ENCODE data around the gene ACAD9. TPM values are rescaled to one million over a fixed set of nuclear protein-coding genes. Genes with fewer than 3 reads are reported as not detected.

ACAD9 gene
- total and polyA plus RNA-seq, 2 of the 13 experiments (the other 11 are each of a cell fraction or from before 2014, with no cell fraction given): 15.3 to 38.2 TPM

DNA sequence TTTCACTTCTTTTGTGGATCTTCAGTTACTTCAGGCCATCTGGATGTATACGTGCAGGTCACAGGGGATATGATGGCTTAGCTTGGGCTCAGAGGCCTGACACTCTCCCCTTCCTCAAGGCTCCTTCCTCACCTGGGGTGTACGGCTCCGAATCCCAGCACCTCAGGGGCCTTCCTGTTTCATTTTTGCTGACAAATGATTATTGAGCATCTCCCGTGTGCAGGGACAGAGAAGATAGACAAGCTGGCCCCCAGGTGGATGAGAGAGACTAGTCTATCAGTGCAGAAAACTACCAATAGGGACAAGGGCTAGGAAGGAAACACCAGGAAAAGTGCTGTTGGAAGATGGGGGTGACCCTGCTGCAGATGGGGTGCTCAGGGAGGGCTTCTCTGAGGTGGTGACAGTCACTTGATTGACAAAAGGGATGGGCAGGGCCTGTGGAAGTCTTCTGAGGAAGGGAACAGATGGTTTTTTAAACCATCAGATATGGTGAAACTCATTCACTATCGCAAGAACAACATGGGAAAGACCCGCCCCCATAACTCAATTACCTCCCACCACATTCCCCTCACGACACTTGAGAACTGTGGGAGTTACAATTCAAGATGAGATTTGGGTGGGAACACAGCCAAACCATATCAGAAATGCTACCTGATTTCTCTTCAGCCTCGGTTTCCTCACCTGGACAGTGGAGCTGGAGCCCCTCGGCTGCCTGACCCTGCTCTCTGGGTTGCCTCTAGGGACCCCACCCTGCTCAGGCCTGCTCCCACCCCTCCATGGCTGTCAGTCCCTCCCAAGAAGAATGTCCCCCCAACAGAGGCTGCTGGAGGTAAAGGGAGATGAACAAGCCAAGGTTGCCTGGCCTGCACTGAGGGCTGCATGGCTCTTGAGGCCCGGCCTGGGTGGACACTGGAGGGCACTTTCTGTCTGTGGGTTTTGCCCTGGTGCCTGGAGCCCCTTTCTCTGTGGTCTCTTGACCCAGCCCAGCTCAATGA is 37.2 kb upstream of the ACAD9 start:
- intact Hi-C loops (cut with micrococcal nuclease; ENCODE audit: unreplicated experiment) (no loop called here), in situ Hi-C loops (cut with HindIII; ENCODE audit: extremely low pct_ligation_motif_present, low pct_unique_long_range_greater_than_20kb) (no loop called here)
- H3K79me2 ChIP-seq (ENCODE audit: insufficient read depth, low read length): no peaks in the 10 kb centered on the region
- no peaks in the 10 kb centered on the region for H3K36me3 ChIP-seq (replicated peaks in 1 of 2; ENCODE audit: control insufficient read depth in 1 of 2, insufficient read depth in 2 of 2, low read length in 2 of 2)
- no peak overlapping the region for H3K4me3 ChIP-seq (replicated peaks in 1 of 3; ENCODE audit: insufficient read depth in 1 of 3, low read depth in 2 of 3, low read length in 3 of 3)
- H3K4me2 ChIP-seq (ENCODE audit: low read depth, low read length): no peak overlapping the region
- H3K4me1 ChIP-seq (ENCODE audit: insufficient read depth, low read length): peaks cover 11% of the 10 kb centered on the region
- no peaks in the 10 kb centered on the region for H3K9me3 ChIP-seq (ENCODE audit: low read length)
- no peaks in the 10 kb centered on the region for H4K20me1 ChIP-seq (ENCODE audit: insufficient read depth, low read length)
- whole genome bisulfite sequencing (ENCODE audit: low lambda C conversion rate): 16% methylated on average over 10 of the region's 10 CpGs
- ChIA-PET CTCF (ENCODE audit: low intra/inter-chr PET ratio, low total read pairs) (no interaction called here), POLR2A (no interaction called here)
- H3K27ac ChIP-seq (ENCODE audit: extremely low read length, insufficient read depth, low read length): no peak overlapping the region
- no peak overlapping the region for H3K9ac ChIP-seq (ENCODE audit: insufficient read depth, low read depth, low read length)
- H2AFZ ChIP-seq (ENCODE audit: low read length): no peak overlapping the region
- ATAC-seq: no peak
- peaks cover 0 to 24% of the 10 kb centered on the region in 2 experiments; a peak in 2 of 5 replicates for H3K27me3 ChIP-seq (ENCODE audit: control insufficient read depth in 1 of 2, insufficient read depth in 2 of 2, low read length in 2 of 2)
- no TSS peak for BruUV-seq (replicated peaks)
- TF ChIP-seq ZBTB7A (CRISPR knock-in tag; IDR thresholded peaks at IDR 0.05) (no peak), MAFK (conservative IDR thresholded peaks at IDR 0.05 in 1 of 2, IDR thresholded peaks at IDR 0.05 in 1 of 2; ENCODE audit: low read length in 2 of 2) (peak; percentile 85), KDM2A (CRISPR knock-in tag; IDR thresholded peaks at IDR 0.05; ENCODE audit: borderline replicate concordance, low read depth) (no peak), MAFF (IDR thresholded peaks at IDR 0.05; ENCODE audit: low read depth, low read length) (peak; percentile 78), GZF1 (CRISPR knock-in tag; IDR thresholded peaks at IDR 0.05) (no peak), BCL6 (CRISPR knock-in tag; IDR thresholded peaks at IDR 0.05) (no peak)
- no peak for DNase-seq (ENCODE audit: low spot score)
- FAIRE-seq: no peak

DNA sequence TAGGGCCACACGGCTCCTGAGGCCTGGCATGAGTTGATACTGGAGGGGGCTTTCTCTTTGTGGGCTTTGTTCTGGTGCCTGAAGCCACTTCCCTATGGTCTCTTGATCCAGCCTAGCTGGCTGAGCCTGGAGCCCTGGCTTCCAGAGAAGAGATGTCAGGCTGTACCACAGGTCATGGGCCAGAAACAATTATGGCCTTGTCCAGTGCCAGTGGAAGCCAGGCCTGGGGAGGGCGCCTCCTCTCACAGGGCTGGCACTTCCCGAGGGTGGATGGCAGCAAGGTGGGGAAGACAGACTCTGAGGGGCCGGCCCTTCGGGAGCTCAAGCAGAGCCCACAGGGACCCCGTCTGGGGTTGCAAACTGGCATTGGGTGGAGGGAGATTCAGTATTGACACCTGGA is 34.9 kb upstream of the ACAD9 start:
- 0% methylated on average over 1 of the region's 6 CpGs for WGBS (ENCODE audit: low lambda C conversion rate)
- H3K27ac ChIP-seq (ENCODE audit: extremely low read length, insufficient read depth, low read length): no peak overlapping the region
- H3K4me3 ChIP-seq (replicated peaks in 1 of 3; ENCODE audit: insufficient read depth in 1 of 3, low read depth in 2 of 3, low read length in 3 of 3): no peak overlapping the region
- FAIRE-seq: no peak
- H3K9ac ChIP-seq (ENCODE audit: insufficient read depth, low read depth, low read length): no peak overlapping the region
- POLR2A ChIA-PET: no interaction called here
- TF ChIP-seq, protein P1, sequence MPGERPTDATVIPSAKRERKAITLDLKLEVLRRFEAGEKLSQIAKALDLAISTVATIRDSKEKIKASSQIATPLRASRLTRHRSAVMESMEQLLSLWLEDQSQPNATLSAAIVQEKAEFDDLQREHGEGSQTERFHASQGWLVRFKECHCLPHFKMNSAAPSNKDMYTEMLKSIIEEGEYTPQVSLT (CRISPR knock-in tag; IDR thresholded peaks at IDR 0.05; ENCODE audit: borderline replicate concordance, low read depth): no peak
- TF ChIP-seq, protein P2, sequence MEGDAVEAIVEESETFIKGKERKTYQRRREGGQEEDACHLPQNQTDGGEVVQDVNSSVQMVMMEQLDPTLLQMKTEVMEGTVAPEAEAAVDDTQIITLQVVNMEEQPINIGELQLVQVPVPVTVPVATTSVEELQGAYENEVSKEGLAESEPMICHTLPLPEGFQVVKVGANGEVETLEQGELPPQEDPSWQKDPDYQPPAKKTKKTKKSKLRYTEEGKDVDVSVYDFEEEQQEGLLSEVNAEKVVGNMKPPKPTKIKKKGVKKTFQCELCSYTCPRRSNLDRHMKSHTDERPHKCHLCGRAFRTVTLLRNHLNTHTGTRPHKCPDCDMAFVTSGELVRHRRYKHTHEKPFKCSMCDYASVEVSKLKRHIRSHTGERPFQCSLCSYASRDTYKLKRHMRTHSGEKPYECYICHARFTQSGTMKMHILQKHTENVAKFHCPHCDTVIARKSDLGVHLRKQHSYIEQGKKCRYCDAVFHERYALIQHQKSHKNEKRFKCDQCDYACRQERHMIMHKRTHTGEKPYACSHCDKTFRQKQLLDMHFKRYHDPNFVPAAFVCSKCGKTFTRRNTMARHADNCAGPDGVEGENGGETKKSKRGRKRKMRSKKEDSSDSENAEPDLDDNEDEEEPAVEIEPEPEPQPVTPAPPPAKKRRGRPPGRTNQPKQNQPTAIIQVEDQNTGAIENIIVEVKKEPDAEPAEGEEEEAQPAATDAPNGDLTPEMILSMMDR (CRISPR knock-in tag; IDR thresholded peaks at IDR 0.05): 0 out of 2 replicates have a peak, but pooled peaks have one; percentile 8
- no peak for DNase-seq (ENCODE audit: low spot score)
- no TSS peak for BruUV-seq (replicated peaks)
- no peaks in the 10 kb centered on the region for H3K9me3 ChIP-seq (ENCODE audit: low read length)
- no peak overlapping the region for H2AFZ ChIP-seq (ENCODE audit: low read length)
- CTCF ChIA-PET (ENCODE audit: low intra/inter-chr PET ratio, low total read pairs): no interaction called here
- H3K36me3 ChIP-seq (replicated peaks in 1 of 2; ENCODE audit: control insufficient read depth in 1 of 2, insufficient read depth in 2 of 2, low read length in 2 of 2): no peaks in the 10 kb centered on the region
- H3K4me1 ChIP-seq (ENCODE audit: insufficient read depth, low read length): peaks cover 12% of the 10 kb centered on the region
- no peaks in the 10 kb centered on the region for H4K20me1 ChIP-seq (ENCODE audit: insufficient read depth, low read length)
- in situ Hi-C loops (cut with HindIII; ENCODE audit: extremely low pct_ligation_motif_present, low pct_unique_long_range_greater_than_20kb) (no loop called here), intact Hi-C loops (cut with micrococcal nuclease; ENCODE audit: unreplicated experiment) (no loop called here)
- no peak for ATAC-seq
- H3K4me2 ChIP-seq (ENCODE audit: low read depth, low read length): no peak overlapping the region
- H3K27me3 ChIP-seq (ENCODE audit: control insufficient read depth in 1 of 2, insufficient read depth in 2 of 2, low read length in 2 of 2): peaks cover 0 to 18% of the 10 kb centered on the region in 2 experiments; a peak in 2 of 5 replicates
- H3K79me2 ChIP-seq (ENCODE audit: insufficient read depth, low read length): no peaks in the 10 kb centered on the region

Data from HepG2 (cell line).